B cell (primary cell): ENCODE results near the gene HABP4. TPM values are rescaled to one million over a fixed set of nuclear protein-coding genes. Genes with fewer than 3 reads are reported as not detected.

ENCODE experiments used
- ATAC-seq: fragments of 200-7000 bp; cut with Tn5 transposase; one replicate; pipeline ENCODE4 v1.10.0; 2021; ENCODE audit warnings: low read depth, mild to moderate bottlenecking, moderate number of reproducible peaks, moderate library complexity
- CTCF ChIA-PET: fragments of 350-600 bp; sonication (Branson Sonifier 250); formaldehyde crosslinking; loops from one replicate; lab custom pipeline; 2021; ENCODE audit warnings: antibody characterized with exemption, inconsistent platforms; lab: Charles Lee
- POLR2A ChIA-PET: fragments of 350-600 bp; sonication (Branson Sonifier 250); formaldehyde crosslinking; loops from one replicate; lab custom pipeline; 2021; ENCODE audit warnings: antibody characterized with exemption; lab: Charles Lee
- DNase-seq: peaks from one replicate; pipeline ENCODE4 v3.0.0; 2013
- H2AFZ ChIP-seq: 2 replicates; pipeline ENCODE4 v1.6.1; 2012; ENCODE audit warnings: mild to moderate bottlenecking, low read depth, low read length; ENCODE audit not compliant: insufficient read depth, poor library complexity, severe bottlenecking
- H3K27ac ChIP-seq, 2 donors: 1 replicate in 1 of 2; 2 replicates in 1 of 2; pipeline ENCODE4 v1.5.1; 2012 to 2013; ENCODE audit warnings: low read length in 2 of 2, mild to moderate bottlenecking in 2 of 2, moderate library complexity in 1 of 2
- H3K27me3 ChIP-seq, 4 experiments: fragments of 200-600 bp in 1 of 4; sonication (generic) in 1 of 4; replicated peaks in 1 of 4; 1 replicate in 2 of 4; 2 replicates in 2 of 4; pipeline versions ENCODE4 v1.6.1 to v1.7.0; 2013 to 2016; ENCODE audit warnings: low read length in 3 of 4, mild to moderate bottlenecking in 2 of 4, mixed read lengths in 1 of 4, moderate library complexity in 1 of 4; ENCODE audit not compliant: insufficient read depth in 4 of 4, control insufficient read depth in 3 of 4; ENCODE audit errors: control extremely low read depth in 1 of 4
- H3K36me3 ChIP-seq, 2 experiments: replicated peaks in 1 of 2; 1 replicate in 1 of 2; 2 replicates in 1 of 2; pipeline versions ENCODE4 v1.6.1 to v1.7.1; 2013; ENCODE audit warnings: low read length in 1 of 2; ENCODE audit not compliant: insufficient read depth in 2 of 2, control insufficient read depth in 1 of 2; ENCODE audit errors: control extremely low read depth in 1 of 2, extremely low read depth in 1 of 2
- H3K4me1 ChIP-seq, 2 donors: fragments of 200-600 bp in 1 of 2; sonication (generic) in 1 of 2; 1 replicate in 1 of 2; 2 replicates in 1 of 2; pipeline versions ENCODE4 v1.5.1 to v1.6.1; 2013 to 2017; ENCODE audit warnings: low read length in 2 of 2; ENCODE audit not compliant: control insufficient read depth in 2 of 2, insufficient read depth in 2 of 2
- H3K4me2 ChIP-seq: replicated peaks from 2 replicates; pipeline ENCODE3; 2012; ENCODE audit warnings: mild to moderate bottlenecking, low read depth, low read length; ENCODE audit not compliant: poor library complexity, severe bottlenecking
- H3K4me3 ChIP-seq, 5 experiments: fragments of 200-600 bp in 1 of 5; sonication (generic) in 1 of 5; 1 replicate in 3 of 5; 2 replicates in 2 of 5; pipeline versions ENCODE4 v1.5.1 to v1.7.0; 2011 to 2016; ENCODE audit warnings: low read length in 4 of 5, mild to moderate bottlenecking in 4 of 5, low read depth in 2 of 5, control low read depth in 1 of 5, moderate library complexity in 1 of 5; ENCODE audit not compliant: insufficient read depth in 1 of 5; ENCODE audit errors: control extremely low read depth in 1 of 5, extremely low read depth in 1 of 5
- H3K79me2 ChIP-seq: fragments of 200-600 bp; sonication (generic); one replicate; pipeline ENCODE4 v1.6.0; 2016; ENCODE audit warnings: low read length; ENCODE audit not compliant: control insufficient read depth, insufficient read depth
- H3K9ac ChIP-seq: fragments of 200-600 bp; sonication (generic); 2 replicates; pipeline ENCODE4 v1.6.1; 2017; ENCODE audit warnings: mild to moderate bottlenecking, low read length, moderate library complexity
- H3K9me3 ChIP-seq, 3 donors: one replicate each; pipeline versions ENCODE4 v1.6.1 to v1.7.1; 2013; ENCODE audit warnings: low read length in 2 of 3; ENCODE audit not compliant: control insufficient read depth in 2 of 3, insufficient read depth in 1 of 3; ENCODE audit errors: control extremely low read depth in 1 of 3
- H4K20me1 ChIP-seq: 2 replicates; pipeline ENCODE4 v1.6.0; 2012; ENCODE audit warnings: mild to moderate bottlenecking, low read length; ENCODE audit not compliant: insufficient read depth, control insufficient read depth, poor library complexity, severe bottlenecking
- H3K27ac Mint-ChIP-seq: one replicate; pipeline ENCODE4 v1.8.0; 2021; ENCODE audit warnings: mixed read lengths
- H3K27me3 Mint-ChIP-seq: one replicate; pipeline ENCODE4 v1.8.0; 2021; ENCODE audit warnings: mixed read lengths
- H3K4me1 Mint-ChIP-seq: one replicate; pipeline ENCODE4 v1.8.0; 2021; ENCODE audit warnings: mixed read lengths
- H3K4me3 Mint-ChIP-seq: one replicate; pipeline ENCODE4 v1.8.0; 2021; ENCODE audit warnings: mixed read lengths
- H3K9me3 Mint-ChIP-seq: one replicate; pipeline ENCODE4 v1.8.0; 2022; ENCODE audit warnings: mixed read lengths; ENCODE audit not compliant: insufficient read depth
- CTCF ChIP-seq: fragments of 200-600 bp; IDR thresholded peaks from one replicate; pipeline ENCODE4 v1.8.0; 2022; ENCODE audit warnings: antibody characterized with exemption, mild to moderate bottlenecking
- EZH2 ChIP-seq: IDR thresholded peaks from 2 replicates; pipeline ENCODE4 v1.6.1; 2012; ENCODE audit warnings: borderline replicate concordance, low read depth, mild to moderate bottlenecking, moderate library complexity, low read length; ENCODE audit not compliant: insufficient read depth, poor library complexity, severe bottlenecking
- WGBS: methylation state at CpG from one replicate; pipeline ENCODE4 v1.1.5; 2013; ENCODE audit warnings: missing lambda C conversion rate; ENCODE audit not compliant: insufficient coverage; 5-methylcytosine and 5-hydroxymethylcytosine counted together
- intact Hi-C: fragments of 100-400 bp; cut with micrococcal nuclease; formaldehyde crosslinking; loops from one replicate; pipeline ENCODE4 v1.10.0; 2022
- polyA plus RNA-seq: library from polyadenylated mRNA; depleted of rRNA; stranded (reverse); fragments of >200 nt; gene quantifications from 2 replicates; pipeline ENCODE4 v1.2.3, GENCODE V29; 2012
- total RNA-seq, 2 donors: library from RNA; stranded (reverse); fragments of 120-200 nt in 1 of 2; gene quantifications; 1 replicate in 1 of 2; 2 replicates in 1 of 2; pipeline versions ENCODE4 v1.2.3 to v1.2.4, GENCODE V29; 2013 to 2022

The HABP4 gene
- total and polyA plus RNA-seq, 2 donors (not counting 1 experiment from before 2014, with no cell fraction given) = 3.3 to 15.0 TPM

DNA sequence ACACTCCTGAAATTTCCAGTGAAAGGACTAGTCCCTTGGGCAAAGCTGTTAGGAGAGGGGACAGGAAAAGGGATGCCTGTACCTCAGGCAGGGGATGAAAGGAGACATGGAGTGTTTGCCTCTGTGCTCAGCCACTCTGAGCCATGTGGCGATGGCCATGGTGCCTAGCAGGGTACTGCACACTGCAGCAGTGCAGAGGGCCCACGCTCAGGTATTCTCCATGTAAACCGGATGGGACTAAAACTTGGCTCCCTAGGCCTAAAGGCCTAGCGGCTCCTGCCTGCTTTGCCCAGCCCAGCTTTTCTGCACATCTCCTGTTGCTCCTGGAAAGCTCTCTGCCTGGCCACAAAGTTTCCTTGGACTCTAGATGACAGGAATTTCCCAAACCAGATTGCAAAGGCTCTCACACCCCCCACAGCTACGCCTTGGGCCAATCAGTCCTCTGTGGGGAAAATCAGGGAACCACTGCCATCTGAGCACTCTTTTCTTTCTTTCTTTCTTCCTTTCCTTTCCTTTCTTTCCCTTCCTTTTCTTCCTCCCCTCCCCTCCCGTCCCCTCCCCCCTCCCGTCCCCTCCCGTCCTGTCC is 44.3 kb downstream of the HABP4 start:
- TF ChIP-seq EZH2 (no peak), CTCF (no peak)
- Mint-ChIP-seq H3K27ac (no peak overlapping the region), H3K4me3 (no peak overlapping the region), H3K4me1 (no peaks in the 10 kb centered on the region), H3K27me3 (no peaks in the 10 kb centered on the region), H3K9me3 (no peaks in the 10 kb centered on the region)
- H4K20me1 ChIP-seq = no peaks in the 10 kb centered on the region
- H3K9ac ChIP-seq = no peak overlapping the region
- no peak overlapping the region for H3K27ac ChIP-seq
- no peaks in the 10 kb centered on the region for H3K9me3 ChIP-seq
- POLR2A ChIA-PET = interaction anchor here (0.7 kb wide), 1 partner anchor 12 kb away, joined by 3 read pairs; no protein-coding TSS in a partner anchor
- H2AFZ ChIP-seq = no peak overlapping the region
- H3K4me3 ChIP-seq = no peak overlapping the region
- ATAC-seq (no peak), DNase-seq (no peak)
- H3K4me1 ChIP-seq = no peaks in the 10 kb centered on the region
- H3K4me2 ChIP-seq = no peak overlapping the region
- intact Hi-C loops = no loop called here
- H3K79me2 ChIP-seq = no peaks in the 10 kb centered on the region
- H3K27me3 ChIP-seq = no peaks in the 10 kb centered on the region
- peaks cover 0 to 7% of the 10 kb centered on the region in 2 experiments for H3K36me3 ChIP-seq
- WGBS = 93% methylated on average over 5 of the region's 8 CpGs
- CTCF ChIA-PET = no interaction called here

- Histone ChIP-seq H3K27ac (no peak overlapping the region), H3K36me3 (peaks cover 0 to 4% of the 10 kb centered on the region in 2 experiments), H3K9ac (no peak overlapping the region), H2AFZ (no peak overlapping the region), H3K4me1 (no peaks in the 10 kb centered on the region), H3K4me2 (no peak overlapping the region), H3K79me2 (no peaks in the 10 kb centered on the region), H3K9me3 (no peaks in the 10 kb centered on the region), H3K27me3 (no peaks in the 10 kb centered on the region), H3K4me3 (no peak overlapping the region), H4K20me1 (no peaks in the 10 kb centered on the region)
- Mint-ChIP-seq H3K27ac (no peak overlapping the region), H3K27me3 (no peaks in the 10 kb centered on the region), H3K9me3 (no peaks in the 10 kb centered on the region), H3K4me3 (no peak overlapping the region), H3K4me1 (no peaks in the 10 kb centered on the region)
- ChIA-PET POLR2A (no interaction called here), CTCF (no interaction called here)
- intact Hi-C loops = no loop called here
- ATAC-seq (no peak), DNase-seq (no peak)
- TF ChIP-seq CTCF (no peak), EZH2 (no peak)
- 89% methylated on average over 10 of the region's 11 CpGs for WGBS
Observed at GRCh38 chr9:96495341-96495740, 45.4 kb downstream of the HABP4 start.
